Neutrophil (primary cell): ENCODE data around the gene IGSF21.

Source experiments
- H3K27ac ChIP-seq: fragments of 200-600 bp; sonication (generic); 2 replicates; pipeline ENCODE4 v1.5.1; 2016; ENCODE audit warnings: mild to moderate bottlenecking, moderate library complexity
- H3K27me3 ChIP-seq: fragments of 200-600 bp; sonication (generic); 2 replicates; pipeline ENCODE4 v1.6.0; 2016; ENCODE audit warnings: mild to moderate bottlenecking
- H3K36me3 ChIP-seq: fragments of 200-600 bp; sonication (generic); 2 replicates; pipeline ENCODE4 v1.5.1; 2017
- H3K4me1 ChIP-seq, 2 experiments: fragments of 200-600 bp in 1 of 2; sonication (generic) in 1 of 2; 1 replicate in 1 of 2; 2 replicates in 1 of 2; pipeline versions ENCODE4 v1.5.1 to v1.6.1; 2013 to 2016; ENCODE audit warnings: low read depth in 1 of 2, low read length in 1 of 2, mild to moderate bottlenecking in 1 of 2, moderate library complexity in 1 of 2; ENCODE audit not compliant: control insufficient read depth in 1 of 2, insufficient read depth in 1 of 2
- H3K4me3 ChIP-seq, 2 experiments: fragments of 200-600 bp in 1 of 2; sonication (generic) in 1 of 2; 1 replicate in 1 of 2; 2 replicates in 1 of 2; pipeline ENCODE4 v1.5.1; 2013 to 2016; ENCODE audit warnings: low read depth in 1 of 2, low read length in 1 of 2, mild to moderate bottlenecking in 1 of 2, moderate library complexity in 1 of 2
- H3K9me3 ChIP-seq: fragments of 200-600 bp; sonication (generic); 2 replicates; pipeline ENCODE4 v1.5.1; 2016
- CTCF ChIP-seq: fragments of 200-600 bp; sonication (generic); IDR thresholded peaks from 2 replicates; pipeline ENCODE4 v1.5.1; 2016; ENCODE audit warnings: antibody characterized with exemption

IGSF21 gene

GRCh38 chr1:18385239-18385790 is 277.7 kb downstream of the IGSF21 start:
- no peak for TF ChIP-seq CTCF
- H3K9me3 ChIP-seq: no peaks in the 10 kb centered on the region
- H3K4me3 ChIP-seq: no peak overlapping the region
- peaks cover 36% of the 10 kb centered on the region for H3K27me3 ChIP-seq
- H3K36me3 ChIP-seq: no peaks in the 10 kb centered on the region
- H3K4me1 ChIP-seq: no peaks in the 10 kb centered on the region
- H3K27ac ChIP-seq: no peak overlapping the region

GRCh38 chr1:18386591-18386990 is 279.0 kb downstream of the IGSF21 start:
- Histone ChIP-seq H3K27ac (no peak overlapping the region), H3K36me3 (no peaks in the 10 kb centered on the region), H3K27me3 (peaks cover 36% of the 10 kb centered on the region), H3K4me1 (no peaks in the 10 kb centered on the region), H3K9me3 (no peaks in the 10 kb centered on the region), H3K4me3 (no peak overlapping the region)
- TF ChIP-seq CTCF: no peak

- no peak for TF ChIP-seq CTCF
- H3K9me3 ChIP-seq: no peaks in the 10 kb centered on the region
- H3K4me1 ChIP-seq: no peaks in the 10 kb centered on the region
- no peaks in the 10 kb centered on the region for H3K36me3 ChIP-seq
- H3K27ac ChIP-seq: no peak overlapping the region
- no peak overlapping the region for H3K4me3 ChIP-seq
- peaks cover 36% of the 10 kb centered on the region for H3K27me3 ChIP-seq
Observed at GRCh38 chr1:18387307-18387706, 279.7 kb downstream of the IGSF21 start.

GRCh38 chr1:18390953-18391352 is 283.4 kb downstream of the IGSF21 start:
- Histone ChIP-seq H3K9me3 (no peaks in the 10 kb centered on the region), H3K27me3 (peaks cover 13% of the 10 kb centered on the region), H3K27ac (no peak overlapping the region), H3K4me3 (no peak overlapping the region), H3K4me1 (no peaks in the 10 kb centered on the region), H3K36me3 (no peaks in the 10 kb centered on the region)
- TF ChIP-seq CTCF: no peak

- H3K36me3 ChIP-seq: no peaks in the 10 kb centered on the region
- peaks cover 6% of the 10 kb centered on the region for H3K27me3 ChIP-seq
- no peak for TF ChIP-seq CTCF
- no peak overlapping the region for H3K4me3 ChIP-seq
- no peaks in the 10 kb centered on the region for H3K9me3 ChIP-seq
- no peak overlapping the region for H3K27ac ChIP-seq
- H3K4me1 ChIP-seq: no peaks in the 10 kb centered on the region
Observed at GRCh38 chr1:18394563-18395156, 287.1 kb downstream of the IGSF21 start.
